Kidney capillary endothelial cell (primary cell): ENCODE results near the gene APOH.
"Not testable (repeated sequence)": the region's sequence is repeated elsewhere in the genome, so short reads cannot be mapped to it uniquely, and the experiment has no call there.

ENCODE experiments used
- DNase-seq: peaks from one replicate; pipeline ENCODE4 v3.0.0-alpha.2; 2018; ENCODE audit warnings: low spot score

APOH gene, protein sequence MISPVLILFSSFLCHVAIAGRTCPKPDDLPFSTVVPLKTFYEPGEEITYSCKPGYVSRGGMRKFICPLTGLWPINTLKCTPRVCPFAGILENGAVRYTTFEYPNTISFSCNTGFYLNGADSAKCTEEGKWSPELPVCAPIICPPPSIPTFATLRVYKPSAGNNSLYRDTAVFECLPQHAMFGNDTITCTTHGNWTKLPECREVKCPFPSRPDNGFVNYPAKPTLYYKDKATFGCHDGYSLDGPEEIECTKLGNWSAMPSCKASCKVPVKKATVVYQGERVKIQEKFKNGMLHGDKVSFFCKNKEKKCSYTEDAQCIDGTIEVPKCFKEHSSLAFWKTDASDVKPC

GRCh38 chr17:66228887-66229782 lies at the start of gene APOH:
Gene APOH, minus strand, starts transcription at chr17:66229415. Its CDS starts 36 bp downstream, at chr17:66229379.
- DNase-seq: no peak

DNA sequence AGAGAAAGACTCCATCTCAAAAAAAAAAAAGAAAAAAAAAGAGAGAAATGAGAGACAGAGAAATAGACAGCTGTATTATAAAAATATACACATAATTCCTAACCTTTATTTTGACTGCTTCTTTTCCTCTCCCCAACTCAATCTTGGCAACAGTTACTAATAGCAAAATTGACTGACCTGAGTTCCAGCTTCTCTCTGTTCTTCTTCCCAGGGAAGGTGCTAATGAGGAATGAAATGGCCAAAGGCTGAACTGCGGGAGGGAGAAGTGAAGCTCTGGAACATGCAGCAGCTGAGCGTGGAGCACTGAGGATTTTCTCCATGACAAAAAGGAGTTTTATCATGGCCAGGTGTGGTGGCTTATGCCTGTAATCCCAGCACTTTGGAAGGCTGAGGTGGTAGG lies 48.0 kb upstream of the APOH start:
- DNase-seq: no peak

DNA sequence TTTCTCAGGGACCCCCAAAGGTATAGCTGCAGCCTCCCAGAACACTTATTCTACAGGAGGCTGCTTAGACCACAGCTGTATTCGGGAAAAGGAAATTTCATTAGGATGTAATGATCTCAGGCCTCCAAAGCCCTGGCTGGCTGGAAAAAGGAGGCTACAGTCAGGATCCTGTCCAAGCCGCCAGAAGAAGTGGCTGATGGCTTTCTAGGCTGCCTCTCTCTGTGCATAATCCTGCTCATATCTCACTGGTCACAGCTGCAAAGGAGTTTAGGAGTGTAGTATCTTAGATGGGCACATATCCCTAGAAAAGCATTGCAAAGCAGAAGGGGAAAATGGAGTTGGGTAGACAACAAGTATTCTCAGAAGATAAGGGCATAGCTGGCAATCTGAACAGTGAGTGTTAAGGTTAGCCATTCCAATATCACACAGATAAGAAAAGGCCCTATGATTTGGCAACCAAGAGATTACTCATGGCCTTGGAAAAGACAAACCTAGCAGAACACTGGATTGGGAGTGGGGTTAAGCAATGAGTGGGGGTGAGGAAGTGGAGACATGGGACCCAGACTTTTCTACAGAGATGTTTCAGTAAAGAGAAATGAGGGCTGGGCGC lies 47.2 kb upstream of the APOH start:
- no peak for DNase-seq

DNA sequence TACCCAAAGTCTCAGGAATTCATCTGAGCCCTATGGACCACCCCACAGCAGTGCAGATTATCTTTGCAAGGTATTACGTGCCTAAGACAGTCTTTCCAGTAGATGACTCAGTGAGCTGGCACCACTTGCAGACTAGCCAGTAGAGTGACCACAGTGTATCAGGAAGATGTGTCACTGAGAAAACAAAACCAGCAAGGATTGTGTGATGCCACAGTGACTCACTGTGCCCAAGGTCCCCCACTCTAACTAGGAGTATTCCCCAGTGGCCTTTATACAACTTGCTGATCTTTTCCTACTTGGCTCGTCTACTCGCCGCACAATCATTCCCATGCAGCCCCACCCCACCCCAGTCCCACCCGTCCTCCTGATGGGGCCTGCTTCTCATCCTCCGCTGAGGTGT lies 46.4 kb upstream of the APOH start:
- DNase-seq: peak; percentile 99

GRCh38 chr17:66273586-66273848 lies 44.3 kb upstream of the APOH start:
- no peak for DNase-seq

GRCh38 chr17:66272811-66273585 lies 43.8 kb upstream of the APOH start:
- DNase-seq: peak; percentile 68

DNA sequence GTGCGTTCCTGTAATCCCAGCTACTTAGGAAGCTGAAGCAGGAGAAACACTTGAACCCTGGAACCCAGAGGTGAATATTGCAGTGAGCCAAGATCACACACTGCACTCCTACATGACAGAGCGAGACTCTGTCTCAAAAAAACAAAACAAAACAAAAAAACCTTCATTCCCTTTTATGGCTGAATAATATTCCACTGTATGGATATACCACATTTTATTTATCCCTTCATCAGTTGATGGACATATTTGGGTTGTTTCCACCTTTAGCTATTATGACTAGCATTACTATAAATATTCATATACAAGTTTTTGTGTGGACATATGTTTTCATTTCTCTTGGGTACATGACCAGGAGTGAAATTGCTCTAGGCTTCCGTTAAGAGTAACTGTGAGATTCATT lies 42.3 kb upstream of the APOH start:
- no peak for DNase-seq

DNA sequence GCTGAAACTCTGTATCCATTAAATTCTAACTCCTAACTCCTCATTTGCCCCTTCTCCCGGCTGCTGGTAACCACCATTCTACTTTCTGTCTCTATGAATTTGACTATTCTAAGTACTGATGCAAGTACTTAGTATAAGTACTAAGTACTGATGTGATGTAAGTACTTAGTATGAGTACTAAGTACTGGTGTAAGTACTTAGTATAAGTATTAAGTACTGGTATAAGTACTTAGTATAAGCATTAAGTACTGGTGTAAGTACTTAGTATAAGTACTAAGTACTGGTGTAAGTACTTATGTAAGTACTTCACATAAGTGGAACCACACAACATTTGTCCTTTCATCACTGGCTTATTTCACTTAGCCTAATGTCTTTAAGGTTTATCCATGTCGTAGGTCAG lies 40.9 kb upstream of the APOH start:
- DNase-seq: no peak

DNA sequence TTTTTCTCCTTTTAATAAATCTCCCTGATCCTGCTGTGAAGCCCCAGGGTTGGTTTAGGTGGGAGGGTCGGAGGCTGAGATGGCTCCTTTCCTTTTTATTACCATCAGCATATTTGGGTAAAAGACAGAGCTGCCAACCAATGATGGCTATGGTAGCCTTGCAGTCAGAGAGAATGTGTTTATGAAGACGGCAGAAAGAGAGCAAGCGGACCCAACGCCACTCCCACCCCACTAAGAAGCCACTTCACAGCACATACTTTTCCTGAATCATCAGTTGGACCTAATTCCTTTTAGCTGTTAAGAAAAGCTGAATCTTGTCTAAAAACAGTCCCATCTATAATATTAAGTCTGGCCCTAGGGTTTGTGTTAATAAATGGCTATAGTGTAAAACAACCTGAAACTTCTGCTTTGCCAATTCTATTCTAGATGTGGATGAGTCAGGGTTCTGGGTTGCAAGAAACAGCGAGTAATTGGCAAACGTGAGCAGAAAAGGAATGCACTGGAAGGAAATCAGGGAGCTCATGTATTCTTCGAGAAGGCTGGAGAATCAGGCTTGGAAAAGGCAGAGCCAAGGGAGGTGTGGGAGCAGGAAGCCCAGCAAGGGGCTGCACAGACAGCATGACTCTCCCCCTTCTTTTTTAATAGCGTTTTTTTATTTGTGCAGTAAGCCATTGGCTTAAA lies 39.2 kb upstream of the APOH start:
- DNase-seq: no peak

DNA sequence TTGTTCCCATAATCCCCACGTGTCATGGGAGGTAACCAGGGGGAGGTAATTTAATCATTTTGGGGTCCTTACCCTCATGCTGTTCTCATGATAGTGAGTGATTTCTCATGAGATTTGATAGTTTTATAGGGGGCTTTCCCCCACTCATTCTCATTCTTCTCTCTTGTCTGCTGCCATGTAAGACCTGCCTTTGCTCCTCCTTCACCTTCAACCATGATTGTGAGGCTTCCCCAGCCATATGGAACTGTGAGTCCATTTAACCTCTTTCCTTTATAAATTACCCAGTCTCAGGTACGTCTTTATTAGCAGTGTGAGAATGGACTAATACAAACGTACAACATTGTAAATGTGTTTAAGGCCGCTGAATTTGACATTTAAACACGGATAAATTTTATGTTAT lies 35.5 kb upstream of the APOH start:
- no peak for DNase-seq

DNA sequence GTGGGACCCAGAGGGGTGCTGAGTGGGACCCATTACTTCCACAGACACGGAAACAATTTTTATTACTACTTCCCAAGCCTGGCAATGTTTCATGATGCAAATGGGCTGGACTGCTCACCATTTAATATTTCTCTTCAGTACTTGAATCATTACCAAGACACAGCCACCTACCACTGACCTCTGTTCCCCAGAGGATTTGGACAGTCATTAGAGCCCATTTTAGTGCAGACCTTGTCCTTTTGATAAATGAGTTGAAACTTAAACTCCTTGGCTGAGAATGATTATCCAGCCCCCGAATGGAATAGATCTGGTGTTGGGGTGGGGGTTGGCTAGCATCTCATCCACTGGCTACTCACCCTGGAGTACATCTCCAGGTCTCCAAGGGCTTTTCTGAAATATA lies 33.6 kb upstream of the APOH start:
- no peak for DNase-seq

DNA sequence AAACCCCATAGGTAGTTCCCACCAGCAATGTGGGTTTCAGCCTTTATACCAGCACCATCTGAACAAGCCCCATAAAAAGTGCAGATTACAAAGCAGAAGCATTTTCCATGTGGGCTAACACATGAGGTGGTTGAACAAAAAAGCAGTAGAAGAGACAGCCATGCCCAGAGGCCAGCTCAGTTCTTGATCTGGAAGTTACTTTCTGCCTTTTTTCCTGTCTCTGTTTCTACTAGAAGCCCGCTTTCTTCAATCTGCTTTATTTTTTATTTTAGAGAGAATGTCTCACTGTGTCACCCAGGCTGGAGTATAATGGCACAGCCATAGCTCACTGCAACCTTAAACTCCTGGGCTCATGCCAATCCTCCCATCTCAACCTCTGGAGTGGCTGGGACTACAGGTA lies 31.5 kb upstream of the APOH start:
- DNase-seq: no peak

DNA sequence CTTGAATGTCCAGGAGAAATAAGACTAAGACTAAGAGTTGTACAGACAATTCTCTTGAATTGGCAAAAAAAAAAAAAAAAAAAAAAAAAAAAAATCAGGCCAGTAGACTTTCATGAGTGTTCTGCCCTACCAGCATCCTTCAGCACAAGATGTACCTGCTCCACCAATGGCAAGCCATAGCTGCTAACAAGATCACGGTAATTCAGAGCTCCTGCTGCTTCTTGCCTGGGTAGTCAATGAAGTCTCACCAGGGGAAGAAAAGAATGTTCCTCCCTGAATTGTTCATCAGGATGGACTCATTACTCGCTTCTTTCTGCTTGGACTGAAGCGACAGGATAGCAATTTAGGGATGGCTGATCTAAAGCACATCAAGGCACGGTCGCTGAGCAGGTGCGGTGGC lies 31.1 kb upstream of the APOH start:
- no peak for DNase-seq

DNA sequence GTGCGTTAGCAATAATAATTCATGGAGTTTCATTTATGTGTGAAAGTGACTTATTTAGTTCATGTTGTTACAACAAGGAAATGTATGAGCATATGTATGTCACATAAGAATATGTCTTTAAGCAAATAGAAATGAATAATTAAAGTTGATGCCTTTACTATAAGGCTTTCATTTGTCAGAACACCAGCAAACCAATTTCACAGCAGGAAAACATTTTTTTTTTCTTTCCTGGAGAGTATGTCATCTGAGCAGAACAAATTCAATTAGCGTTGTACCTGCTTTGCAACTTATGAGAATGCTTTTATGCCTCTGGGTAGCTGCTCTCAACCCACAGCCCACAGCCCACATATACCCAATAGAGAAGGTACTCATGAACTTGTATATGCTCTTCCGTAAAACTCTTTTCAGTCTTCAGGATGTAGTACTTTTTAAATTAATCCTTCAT lies 26.3 kb upstream of the APOH start:
- DNase-seq: no peak

DNA sequence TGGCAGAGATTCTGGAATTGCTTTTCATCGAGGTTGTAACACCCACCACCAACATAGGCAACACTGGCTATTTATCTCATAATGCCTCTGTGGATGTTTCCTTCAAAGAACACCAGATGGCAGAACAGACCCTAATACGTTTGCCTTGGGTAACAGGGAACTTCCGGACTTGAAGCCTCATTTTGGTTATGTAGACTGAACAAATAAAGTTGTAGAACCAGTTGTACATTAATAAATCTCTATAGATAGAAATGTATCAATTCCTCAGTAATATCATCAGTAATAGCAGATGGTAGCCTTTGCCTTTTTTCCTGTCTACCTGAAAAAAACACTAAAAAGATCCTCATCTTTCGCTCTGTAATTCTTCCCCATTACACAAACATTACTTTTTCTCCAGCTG lies 25.9 kb upstream of the APOH start:
- peak; percentile 75 for DNase-seq

DNA sequence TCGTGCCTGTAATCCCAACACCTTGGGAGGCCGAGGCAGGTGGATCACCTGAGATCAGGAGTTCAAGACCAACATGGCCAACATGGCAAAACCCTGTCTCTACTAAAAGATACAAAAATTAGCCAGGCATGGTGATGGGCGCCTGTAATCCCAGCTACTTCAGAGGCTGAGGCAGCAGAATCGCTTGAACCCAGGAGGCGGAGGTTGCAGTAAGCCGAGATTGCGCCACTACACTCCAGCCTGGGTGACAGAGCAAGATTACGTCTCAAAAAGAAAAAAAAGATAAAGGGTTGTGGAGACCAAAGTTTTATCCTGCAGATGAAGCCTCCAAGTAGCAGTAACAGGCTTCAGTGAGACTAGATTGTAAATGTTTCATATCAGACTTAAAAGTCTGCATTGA lies 24.2 kb upstream of the APOH start:
- DNase-seq: not testable (repeated sequence)

DNA sequence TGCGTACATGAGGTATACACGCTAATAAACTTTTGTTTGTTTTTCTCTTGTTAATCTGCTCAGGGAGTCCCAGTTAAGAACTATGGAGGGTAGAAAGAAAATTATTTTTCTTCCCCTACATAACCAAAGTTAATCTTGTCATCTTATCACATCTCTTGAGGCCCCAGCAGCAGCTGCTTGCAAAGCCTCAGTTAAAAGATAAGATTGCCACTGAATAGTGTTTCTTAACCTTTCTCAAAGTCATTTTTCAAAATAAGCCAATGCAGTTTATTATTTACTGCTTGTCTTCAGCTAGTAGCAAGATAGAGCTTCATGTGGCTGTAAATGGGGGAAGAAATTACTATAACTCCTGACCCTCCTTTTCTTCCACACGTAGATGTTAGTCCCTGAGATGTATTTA lies 21.5 kb upstream of the APOH start:
- DNase-seq: no peak

DNA sequence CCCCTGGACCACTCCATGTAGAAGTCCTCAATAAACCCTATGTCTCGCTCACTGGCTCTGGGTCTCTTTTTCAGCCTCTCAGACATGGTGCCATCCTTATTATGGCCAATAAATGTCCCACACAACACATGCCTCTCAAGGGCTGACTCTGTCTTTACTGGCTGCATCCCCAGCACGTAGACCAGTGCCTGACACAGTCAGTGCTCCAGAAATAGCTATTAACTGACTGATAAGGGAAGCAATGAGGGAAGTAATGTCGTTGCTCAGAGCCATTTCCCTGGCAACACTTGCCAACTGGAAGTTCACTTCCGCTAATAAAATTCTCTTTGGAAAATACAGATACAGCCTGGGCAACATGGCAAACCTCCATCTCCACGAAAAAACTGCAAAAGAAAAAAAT lies 19.1 kb upstream of the APOH start:
- DNase-seq: peak; percentile 38

GRCh38 chr17:66241839-66242238 lies 12.6 kb upstream of the APOH start:
- DNase-seq: no peak

GRCh38 chr17:66240630-66241029 lies 11.4 kb upstream of the APOH start:
- peak; percentile 38 for DNase-seq

GRCh38 chr17:66240013-66240412 lies 10.8 kb upstream of the APOH start:
- DNase-seq: no peak
